Measurements from ENCODE around the gene ATP9B.
A peak's percentile ranks its signal among the peaks of the same experiment; 100 is the strongest.

Gene ATP9B

GRCh38 chr18:79360933-79361332 lies 291.7 kb downstream of the ATP9B start:
- TF ChIP-seq ZNF70 (CRISPR knock-in tag; IDR thresholded peaks at IDR 0.05) (no peak), ZC3H10 (CRISPR knock-in tag; IDR thresholded peaks at IDR 0.05) (no peak), RARB (CRISPR knock-in tag; IDR thresholded peaks at IDR 0.05) (no peak)
- ATAC-seq: no peak

GRCh38 chr18:79361766-79362522 lies 292.8 kb downstream of the ATP9B start:
- TF ChIP-seq PATZ1 (CRISPR knock-in tag; IDR thresholded peaks at IDR 0.05; ENCODE audit: borderline replicate concordance) (no peak), ZC3H10 (CRISPR knock-in tag; IDR thresholded peaks at IDR 0.05) (no peak), TOX (CRISPR knock-in tag; IDR thresholded peaks at IDR 0.05; ENCODE audit: borderline replicate concordance) (no peak), ZNF565 (CRISPR knock-in tag; conservative IDR thresholded peaks at IDR 0.05; ENCODE audit: low read depth) (no peak), ZFP30 (CRISPR knock-in tag; IDR thresholded peaks at IDR 0.05) (no peak), ZNF8 (CRISPR knock-in tag; IDR thresholded peaks at IDR 0.05) (no peak), ARNTL (CRISPR knock-in tag; IDR thresholded peaks at IDR 0.05; ENCODE audit: borderline replicate concordance, low read depth) (no peak), PPARA (CRISPR knock-in tag; IDR thresholded peaks at IDR 0.05; ENCODE audit: borderline replicate concordance) (no peak), BACH2 (CRISPR knock-in tag; IDR thresholded peaks at IDR 0.05; ENCODE audit: borderline replicate concordance) (no peak), SNAI2 (CRISPR knock-in tag; IDR thresholded peaks at IDR 0.05) (no peak), ESRRG (CRISPR knock-in tag; IDR thresholded peaks at IDR 0.05) (no peak), RARB (CRISPR knock-in tag; IDR thresholded peaks at IDR 0.05) (no peak), ZNF70 (CRISPR knock-in tag; IDR thresholded peaks at IDR 0.05) (no peak), OSR1 (CRISPR knock-in tag; IDR thresholded peaks at IDR 0.05) (no peak), GLIS3 (CRISPR knock-in tag; IDR thresholded peaks at IDR 0.05) (no peak), ZFP3 (CRISPR knock-in tag; IDR thresholded peaks at IDR 0.05) (no peak), TCF4 (CRISPR knock-in tag; IDR thresholded peaks at IDR 0.05; ENCODE audit: borderline replicate concordance) (no peak), CSRNP3 (CRISPR knock-in tag; IDR thresholded peaks at IDR 0.05) (no peak), TSHZ2 (CRISPR knock-in tag; IDR thresholded peaks at IDR 0.05) (no peak)
- ATAC-seq: peak; percentile 66

- ATAC-seq: no peak
- TF ChIP-seq GLIS3 (CRISPR knock-in tag; IDR thresholded peaks at IDR 0.05) (no peak), RARB (CRISPR knock-in tag; IDR thresholded peaks at IDR 0.05) (no peak), OSR1 (CRISPR knock-in tag; IDR thresholded peaks at IDR 0.05) (no peak), CSDC2 (CRISPR knock-in tag; IDR thresholded peaks at IDR 0.05) (no peak), PPARA (CRISPR knock-in tag; IDR thresholded peaks at IDR 0.05; ENCODE audit: borderline replicate concordance) (no peak), POU6F1 (CRISPR knock-in tag; IDR thresholded peaks at IDR 0.05; ENCODE audit: borderline replicate concordance, low read depth) (no peak), ZNF565 (CRISPR knock-in tag; conservative IDR thresholded peaks at IDR 0.05; ENCODE audit: low read depth) (no peak), CSRNP3 (CRISPR knock-in tag; IDR thresholded peaks at IDR 0.05) (no peak), CREB5 (CRISPR knock-in tag; IDR thresholded peaks at IDR 0.05; ENCODE audit: low read depth) (no peak)
Observed at GRCh38 chr18:79365701-79366100, 296.5 kb downstream of the ATP9B start.
